Measurements from ENCODE around the gene RCN2.

Gene RCN2

GRCh38 chr15:76979331-76979925, 47.9 kb downstream of the RCN2 start:
- no peak for DNase-seq (ENCODE audit: low read depth)
- TF ChIP-seq CTCF (IDR thresholded peaks at IDR 0.05; ENCODE audit: control insufficient read depth, insufficient read depth, low read depth, low read length, missing control alignments), result no peak

GRCh38 chr15:76979996-76980520, 48.5 kb downstream of the RCN2 start:
- no peak for DNase-seq (ENCODE audit: low read depth)
- no peak overlapping the region for H3K4me3 ChIP-seq (ENCODE audit: control insufficient read depth, low read depth, low read length)
- TF ChIP-seq CTCF (IDR thresholded peaks at IDR 0.05; ENCODE audit: control insufficient read depth, insufficient read depth, low read depth, low read length, missing control alignments), result no peak

More at GRCh38 chr15:76979331-76979925, 47.9 kb downstream of the RCN2 start:
- H3K4me3 ChIP-seq (ENCODE audit: control insufficient read depth, low read depth, low read length), result no peak overlapping the region

GRCh38 chr15:76982356-76982755, 50.8 kb downstream of the RCN2 start:
- no peak overlapping the region for H3K4me3 ChIP-seq (ENCODE audit: control insufficient read depth, low read depth, low read length)
- DNase-seq (ENCODE audit: low read depth), result no peak
- TF ChIP-seq CTCF (IDR thresholded peaks at IDR 0.05; ENCODE audit: control insufficient read depth, insufficient read depth, low read depth, low read length, missing control alignments), result no peak

- TF ChIP-seq CTCF (IDR thresholded peaks at IDR 0.05; ENCODE audit: control insufficient read depth, insufficient read depth, low read depth, low read length, missing control alignments), result no peak
- H3K4me3 ChIP-seq (ENCODE audit: control insufficient read depth, low read depth, low read length), result no peak overlapping the region
- DNase-seq (ENCODE audit: low read depth), result no peak
Observed at GRCh38 chr15:76982756-76983155, 51.2 kb downstream of the RCN2 start.

GRCh38 chr15:76983590-76984375, 52.2 kb downstream of the RCN2 start:
- TF ChIP-seq CTCF (IDR thresholded peaks at IDR 0.05; ENCODE audit: control insufficient read depth, insufficient read depth, low read depth, low read length, missing control alignments), result no peak
- H3K4me3 ChIP-seq (ENCODE audit: control insufficient read depth, low read depth, low read length), result no peak overlapping the region
- DNase-seq (ENCODE audit: low read depth), result no peak

- H3K4me3 ChIP-seq (ENCODE audit: control insufficient read depth, low read depth, low read length), result no peak overlapping the region
- DNase-seq (ENCODE audit: low read depth), result no peak
- no peak for TF ChIP-seq CTCF (IDR thresholded peaks at IDR 0.05; ENCODE audit: control insufficient read depth, insufficient read depth, low read depth, low read length, missing control alignments)
Observed at GRCh38 chr15:76986743-76987142, 55.2 kb downstream of the RCN2 start.
